KMS-11 (cell line): ENCODE results near the gene SPACDR.
"Not testable (repeated sequence)": the region's sequence is repeated elsewhere in the genome, so short reads cannot be mapped to it uniquely, and the experiment has no call there.

Experiments used
- H2AFZ ChIP-seq: fragments of 200-600 bp; sonication (generic); 2 replicates; pipeline ENCODE4 v1.6.1; 2016; ENCODE audit warnings: antibody characterized with exemption, mixed run types, low read depth
- H3K27ac ChIP-seq: fragments of 200-600 bp; sonication (generic); 2 replicates; pipeline ENCODE4 v1.6.1; 2016; ENCODE audit warnings: mild to moderate bottlenecking, mixed run types
- H3K27me3 ChIP-seq: fragments of 200-600 bp; sonication (generic); 2 replicates; pipeline ENCODE4 v1.6.1; 2017; ENCODE audit warnings: mild to moderate bottlenecking, low read depth, mixed run types, moderate library complexity; ENCODE audit not compliant: insufficient read depth
- H3K36me3 ChIP-seq: fragments of 200-600 bp; sonication (generic); 2 replicates; pipeline ENCODE4 v1.6.1; 2017; ENCODE audit warnings: mild to moderate bottlenecking, mixed run types; ENCODE audit not compliant: insufficient read depth
- H3K4me1 ChIP-seq: fragments of 200-600 bp; sonication (generic); 2 replicates; pipeline ENCODE4 v1.6.1; 2016; ENCODE audit warnings: mild to moderate bottlenecking, low read depth, mixed run types; ENCODE audit not compliant: poor library complexity, severe bottlenecking
- H3K4me2 ChIP-seq: fragments of 200-600 bp; sonication (generic); 2 replicates; pipeline ENCODE4 v1.7.0; 2016; ENCODE audit warnings: mild to moderate bottlenecking, mixed run types
- H3K4me3 ChIP-seq: fragments of 200-600 bp; sonication (generic); IDR thresholded peaks from 2 replicates; pipeline ENCODE4 v1.6.1; 2017; ENCODE audit warnings: low read depth, low read length, mixed read lengths; ENCODE audit not compliant: insufficient read depth
- H3K79me2 ChIP-seq: fragments of 200-600 bp; sonication (generic); 2 replicates; pipeline ENCODE4 v1.6.1; 2016; ENCODE audit warnings: low read depth, mixed run types; ENCODE audit not compliant: insufficient read depth
- H3K9ac ChIP-seq: fragments of 200-600 bp; sonication (generic); 2 replicates; pipeline ENCODE4 v1.6.1; 2016; ENCODE audit warnings: mild to moderate bottlenecking, mixed run types
- H4K20me1 ChIP-seq: fragments of 200-600 bp; sonication (generic); 2 replicates; pipeline ENCODE4 v1.6.1; 2016; ENCODE audit warnings: mild to moderate bottlenecking, mixed run types; ENCODE audit not compliant: insufficient read depth
- CTCF ChIP-seq: fragments of 200-600 bp; sonication (generic); conservative IDR thresholded peaks from 2 replicates; pipeline ENCODE4 v1.6.1; 2017; ENCODE audit warnings: low read depth, mild to moderate bottlenecking, antibody characterized with exemption, low read length, moderate library complexity, mixed read lengths

SPACDR gene

GRCh38 chr7:100444311-100445278 is 19.5 kb downstream of the SPACDR start:
- Histone ChIP-seq H3K79me2 (no peaks in the 10 kb centered on the region), H3K4me2 (no peak overlapping the region), H3K36me3 (no peaks in the 10 kb centered on the region), H3K4me3 (no peak overlapping the region), H3K27me3 (no peaks in the 10 kb centered on the region), H3K9ac (no peak overlapping the region), H2AFZ (no peak overlapping the region), H3K27ac (no peak overlapping the region), H4K20me1 (no peaks in the 10 kb centered on the region), H3K4me1 (no peaks in the 10 kb centered on the region)
- TF ChIP-seq CTCF = no peak

GRCh38 chr7:100443096-100443840 is 20.8 kb downstream of the SPACDR start:
- Histone ChIP-seq H2AFZ (no peak overlapping the region), H3K4me2 (no peak overlapping the region), H3K27me3 (no peaks in the 10 kb centered on the region), H3K36me3 (no peaks in the 10 kb centered on the region), H3K27ac (no peak overlapping the region), H4K20me1 (no peaks in the 10 kb centered on the region), H3K9ac (no peak overlapping the region), H3K4me3 (no peak overlapping the region), H3K4me1 (no peaks in the 10 kb centered on the region), H3K79me2 (no peaks in the 10 kb centered on the region)
- TF ChIP-seq CTCF = no peak

- Histone ChIP-seq H3K4me1 (no peaks in the 10 kb centered on the region), H2AFZ (no peak overlapping the region), H3K4me3 (no peak overlapping the region), H3K27ac (no peak overlapping the region), H3K36me3 (no peaks in the 10 kb centered on the region), H3K9ac (no peak overlapping the region), H4K20me1 (no peaks in the 10 kb centered on the region), H3K79me2 (no peaks in the 10 kb centered on the region), H3K27me3 (no peaks in the 10 kb centered on the region), H3K4me2 (no peak overlapping the region)
- no peak for TF ChIP-seq CTCF
Measured at GRCh38 chr7:100441641-100442535, 22.2 kb downstream of the SPACDR start.

- H3K79me2 ChIP-seq = peaks cover 16% of the 10 kb centered on the region
- not testable (repeated sequence) for H3K36me3 ChIP-seq, H3K27ac ChIP-seq, H3K27me3 ChIP-seq, H3K4me1 ChIP-seq, H2AFZ ChIP-seq, H3K4me3 ChIP-seq, H3K9ac ChIP-seq, H3K4me2 ChIP-seq, H4K20me1 ChIP-seq
Measured at GRCh38 chr7:100439244-100439643, 24.8 kb downstream of the SPACDR start.

GRCh38 chr7:100438731-100439130 is 25.3 kb downstream of the SPACDR start:
- not testable (repeated sequence) for H3K27ac ChIP-seq

More at GRCh38 chr7:100438731-100439130, 25.3 kb downstream of the SPACDR start:
- H3K9ac ChIP-seq, H3K4me2 ChIP-seq, H3K4me3 ChIP-seq, H4K20me1 ChIP-seq, H2AFZ ChIP-seq, H3K27me3 ChIP-seq, H3K36me3 ChIP-seq: not testable (repeated sequence)
- peaks cover 15% of the 10 kb centered on the region for H3K4me1 ChIP-seq
- H3K79me2 ChIP-seq = peaks cover 21% of the 10 kb centered on the region
